Raji (cell line): Measurements from ENCODE around the gene ACTN3.

Source experiments
- POLR2A ChIP-seq: IDR thresholded peaks from 2 replicates; pipeline ENCODE4 v1.6.1; 2011; ENCODE audit warnings: low read depth, low read length, control low read depth; ENCODE audit not compliant: insufficient read depth

Gene ACTN3

DNA sequence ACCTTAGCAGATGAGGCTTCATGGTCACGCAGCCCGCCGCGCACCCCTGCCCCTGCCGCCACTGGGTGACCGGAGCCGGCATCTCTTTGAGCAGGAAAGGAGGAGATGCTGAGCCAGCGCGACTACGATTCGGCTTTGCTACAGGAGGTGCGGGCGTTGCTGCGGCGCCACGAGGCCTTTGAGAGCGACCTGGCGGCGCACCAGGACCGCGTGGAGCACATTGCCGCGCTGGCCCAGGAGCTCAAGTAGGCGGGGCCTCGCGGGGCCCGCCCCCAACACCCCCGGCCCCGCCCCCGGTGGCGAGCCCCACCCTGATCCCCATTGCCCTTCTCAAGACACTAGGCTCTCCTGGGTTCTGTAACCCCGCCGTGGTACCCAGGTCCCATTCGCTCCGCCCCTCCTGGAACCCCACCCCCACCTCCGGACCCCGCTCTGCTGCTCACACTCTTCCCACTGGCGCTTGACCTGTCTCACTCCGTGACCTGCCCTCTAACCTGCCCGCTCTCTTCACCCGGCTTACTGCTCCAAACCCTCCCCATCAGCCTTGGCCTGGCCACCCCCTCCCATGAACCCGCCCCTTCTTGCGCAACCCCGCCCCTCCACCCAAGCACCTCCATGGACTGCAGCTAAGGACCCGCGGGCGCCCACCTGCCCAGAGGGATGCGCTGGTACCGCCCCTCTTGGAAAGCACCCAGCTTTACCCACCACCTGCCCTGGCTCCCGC lies 12.6 kb downstream of the ACTN3 start:
- no peak for TF ChIP-seq POLR2A

DNA sequence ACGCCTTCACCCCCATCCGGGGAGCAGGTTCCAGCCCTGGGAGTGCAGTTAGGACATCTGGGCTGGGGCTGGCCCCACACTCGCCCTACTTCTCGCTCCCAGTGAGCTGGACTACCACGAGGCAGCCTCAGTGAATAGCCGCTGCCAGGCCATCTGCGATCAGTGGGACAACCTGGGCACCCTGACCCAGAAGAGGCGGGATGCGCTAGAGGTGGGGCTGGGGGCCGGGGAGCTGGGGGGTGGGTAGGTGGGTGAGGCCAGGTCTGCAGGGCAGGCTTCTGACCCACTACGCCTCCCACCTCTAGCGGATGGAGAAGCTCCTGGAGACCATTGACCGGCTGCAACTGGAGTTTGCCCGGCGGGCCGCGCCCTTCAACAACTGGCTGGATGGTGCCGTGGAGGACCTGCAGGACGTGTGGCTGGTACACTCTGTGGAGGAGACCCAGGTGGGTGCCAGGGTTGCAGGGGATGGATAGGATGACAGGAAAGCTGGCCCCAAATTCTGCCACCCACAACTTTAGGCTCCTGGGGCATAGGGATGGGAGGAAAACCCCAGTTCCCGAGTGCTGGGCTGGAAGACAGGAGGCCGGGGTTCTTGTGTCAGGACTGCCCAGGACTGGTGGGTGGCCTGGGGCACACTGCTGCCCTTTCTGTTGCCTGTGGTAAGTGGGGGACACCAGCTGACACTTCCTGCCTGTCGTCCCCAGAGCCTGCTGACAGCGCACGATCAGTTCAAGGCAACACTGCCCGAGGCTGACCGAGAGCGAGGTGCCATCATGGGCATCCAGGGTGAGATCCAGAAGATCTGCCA lies 13.4 kb downstream of the ACTN3 start:
- TF ChIP-seq POLR2A = no peak

DNA sequence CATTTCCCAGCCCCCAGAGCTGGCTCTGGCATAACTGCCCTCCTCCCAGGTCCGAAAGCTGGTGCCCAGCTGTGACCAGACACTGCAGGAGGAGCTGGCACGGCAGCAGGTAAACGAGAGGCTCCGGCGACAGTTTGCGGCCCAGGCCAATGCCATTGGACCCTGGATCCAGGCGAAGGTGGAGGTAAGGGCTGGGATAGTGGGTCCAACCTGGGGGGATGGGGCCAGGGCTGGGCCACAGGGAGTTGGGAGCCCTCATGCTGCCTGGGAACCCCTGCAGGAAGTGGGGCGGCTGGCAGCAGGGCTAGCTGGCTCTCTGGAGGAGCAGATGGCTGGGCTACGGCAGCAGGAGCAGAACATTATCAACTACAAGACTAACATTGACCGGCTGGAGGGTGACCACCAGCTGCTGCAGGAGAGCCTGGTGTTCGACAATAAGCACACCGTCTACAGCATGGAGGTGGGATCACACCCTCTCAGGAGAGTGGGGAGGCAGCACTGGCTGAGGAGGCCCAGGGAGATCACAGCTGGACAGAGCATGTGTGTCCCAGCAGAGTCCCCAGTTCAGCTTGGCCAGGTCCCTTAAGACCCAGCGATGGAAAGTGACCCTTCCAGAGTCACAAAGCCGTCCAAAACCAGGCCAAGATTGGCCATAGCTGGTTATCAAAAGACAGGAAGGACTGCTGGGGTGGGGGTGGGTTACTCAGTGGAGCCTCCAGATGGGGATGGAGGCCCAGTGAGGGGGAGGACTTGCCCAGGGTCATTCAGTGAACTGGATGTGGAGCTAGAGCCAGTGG lies 14.7 kb downstream of the ACTN3 start:
- no peak for TF ChIP-seq POLR2A

DNA sequence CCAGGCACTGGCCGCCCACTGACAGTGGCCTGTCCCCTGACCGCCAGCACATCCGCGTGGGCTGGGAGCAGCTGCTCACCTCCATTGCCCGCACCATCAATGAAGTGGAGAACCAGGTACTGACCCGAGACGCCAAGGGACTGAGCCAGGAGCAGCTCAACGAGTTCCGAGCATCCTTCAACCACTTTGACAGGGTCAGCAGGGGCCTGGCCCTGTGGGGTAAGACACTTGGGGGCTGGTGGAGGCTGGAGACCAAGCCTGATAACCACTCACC lies 15.2 kb downstream of the ACTN3 start:
- TF ChIP-seq POLR2A = no peak

DNA sequence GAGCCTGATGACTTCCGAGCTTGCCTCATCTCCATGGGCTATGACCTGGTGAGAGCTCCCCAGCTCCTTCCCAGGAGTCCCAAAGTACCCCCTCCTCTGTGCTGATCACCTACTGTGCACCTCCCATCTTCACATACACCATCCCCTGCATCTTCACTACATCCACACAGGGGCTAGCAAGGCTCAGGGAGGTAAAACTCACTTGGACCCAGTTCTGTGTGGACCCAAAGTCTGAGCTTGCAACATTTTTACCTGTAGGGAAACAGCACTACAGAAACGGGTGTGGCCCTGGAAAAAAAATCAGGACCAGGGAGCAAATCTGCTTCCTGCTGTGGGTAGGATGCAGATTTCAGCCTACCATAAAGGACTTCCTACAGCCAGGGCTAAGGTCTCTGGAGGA lies 15.6 kb downstream of the ACTN3 start:
- TF ChIP-seq POLR2A = no peak

DNA sequence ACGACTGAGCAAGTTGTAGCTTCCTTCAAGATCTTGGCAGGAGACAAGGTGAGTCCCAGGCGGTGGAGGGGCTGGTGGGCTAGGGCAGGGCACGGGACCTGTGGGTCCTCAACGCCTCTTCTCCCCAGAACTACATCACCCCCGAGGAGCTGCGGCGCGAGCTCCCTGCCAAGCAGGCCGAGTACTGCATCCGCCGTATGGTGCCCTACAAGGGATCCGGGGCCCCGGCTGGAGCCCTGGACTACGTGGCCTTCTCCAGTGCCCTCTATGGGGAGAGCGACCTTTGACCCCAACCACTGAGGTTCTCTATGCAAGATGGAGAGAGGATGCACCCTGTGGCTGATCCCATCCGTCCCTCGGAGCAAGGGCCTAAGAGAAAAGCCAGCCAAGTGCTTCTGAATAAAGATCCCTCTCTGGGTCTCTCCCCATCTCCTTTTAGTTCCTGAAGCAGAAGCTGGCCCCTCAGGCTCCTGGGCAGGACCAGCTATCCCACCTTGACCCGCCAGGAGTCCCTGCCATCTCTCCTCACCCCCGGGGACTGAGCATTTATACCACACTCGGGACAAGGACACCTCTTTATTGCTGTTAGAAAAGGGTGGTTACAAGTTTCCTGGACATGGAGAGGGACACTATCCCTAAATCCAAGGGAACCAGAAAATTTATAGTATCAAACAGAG lies 16.3 kb downstream of the ACTN3 start:
- no peak for TF ChIP-seq POLR2A

DNA sequence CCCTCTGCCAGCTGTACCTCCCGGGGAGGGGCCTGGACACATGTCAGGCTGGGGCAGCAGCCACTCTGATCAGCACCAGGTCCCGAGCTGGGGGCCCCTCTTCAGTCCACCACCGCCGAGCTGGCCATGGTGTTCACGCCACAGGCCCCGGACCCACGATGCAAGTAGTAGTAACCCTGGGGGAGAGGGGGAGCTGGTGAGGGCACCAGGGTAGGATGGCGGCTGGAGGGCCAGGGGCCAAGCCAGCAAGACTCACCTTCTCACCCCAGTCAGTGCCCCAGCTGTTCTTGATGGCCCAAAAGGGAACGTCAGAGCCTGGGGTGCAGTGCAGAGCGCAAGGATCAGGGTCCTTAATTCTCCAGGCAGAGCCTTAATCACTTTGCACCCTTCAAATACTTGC lies 17.1 kb downstream of the ACTN3 start:
- no peak for TF ChIP-seq POLR2A

DNA sequence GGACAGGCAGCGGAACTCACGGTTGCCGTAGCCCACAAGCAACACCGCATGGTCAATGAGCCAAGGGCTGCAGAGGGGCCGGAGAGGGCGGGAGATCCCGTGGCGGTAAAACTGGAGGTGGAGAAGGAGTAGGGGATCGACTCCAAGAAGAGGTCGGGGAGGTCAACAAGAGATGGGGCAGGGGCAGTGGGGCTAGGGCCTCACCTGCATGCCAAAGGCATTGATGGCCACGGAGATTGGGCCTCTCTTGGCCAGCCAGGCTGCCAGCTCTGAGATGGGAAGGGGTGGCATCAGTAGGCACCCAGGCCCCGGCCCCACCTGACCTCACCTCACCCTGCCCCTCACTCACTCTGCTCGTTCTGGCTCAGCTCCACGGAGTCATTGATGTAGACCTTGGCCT lies 17.8 kb downstream of the ACTN3 start:
- no peak for TF ChIP-seq POLR2A

DNA sequence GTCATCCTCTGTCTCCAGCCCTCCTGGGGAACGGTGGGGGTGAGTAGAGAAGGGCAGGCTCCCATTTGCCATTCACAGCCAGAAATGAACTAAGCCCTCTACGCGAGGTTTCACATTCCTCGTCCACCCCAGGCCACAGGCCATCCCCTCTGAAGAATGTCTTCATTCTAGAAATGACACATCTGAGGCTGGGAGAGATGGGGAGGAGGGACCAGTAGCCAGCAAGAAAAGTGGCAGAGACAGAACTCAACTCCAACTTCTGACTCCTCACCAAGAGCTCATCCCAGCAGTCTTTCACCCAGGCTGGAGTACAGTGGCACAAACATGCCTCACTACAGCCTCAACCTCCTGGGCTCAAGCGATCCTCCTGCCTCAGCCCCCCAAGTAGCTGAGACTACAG lies 18.3 kb downstream of the ACTN3 start:
- TF ChIP-seq POLR2A = no peak

DNA sequence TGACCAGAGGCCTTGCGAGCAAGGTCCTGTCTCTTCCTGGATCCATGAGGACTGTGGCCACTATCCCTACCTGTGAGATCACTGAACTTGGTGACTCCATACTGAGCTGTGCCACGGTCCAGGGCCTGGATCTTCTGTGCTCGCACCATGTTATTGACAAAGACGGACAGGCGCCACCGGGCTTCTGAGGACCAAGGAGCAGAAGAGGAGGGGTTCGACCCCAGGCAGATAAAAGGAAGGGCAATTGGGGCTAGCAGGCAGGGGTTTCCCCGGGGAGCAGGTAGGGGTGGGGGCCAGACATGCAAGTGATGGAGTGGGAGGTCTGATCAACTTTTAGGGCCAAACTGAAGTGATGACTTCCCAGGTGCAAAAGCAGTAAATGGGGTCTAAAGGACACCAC lies 19.5 kb downstream of the ACTN3 start:
- no peak for TF ChIP-seq POLR2A

DNA sequence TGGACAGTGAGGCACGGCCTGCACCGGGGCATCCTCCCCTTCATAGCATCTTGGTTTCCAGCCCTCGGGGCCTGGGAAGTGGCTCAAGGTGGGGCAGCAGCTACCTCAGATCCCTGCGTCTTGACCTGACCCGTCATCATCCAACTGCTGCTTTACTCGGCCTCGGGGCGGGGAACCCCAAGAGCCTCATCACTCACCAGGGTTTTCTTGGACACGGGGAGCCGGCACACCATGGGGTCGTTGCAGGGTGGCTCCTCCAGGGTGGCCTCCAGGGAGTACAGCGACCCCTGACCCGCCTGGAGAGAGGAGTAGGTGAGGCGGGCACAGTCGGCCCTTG lies 21.1 kb downstream of the ACTN3 start:
- no peak for TF ChIP-seq POLR2A

DNA sequence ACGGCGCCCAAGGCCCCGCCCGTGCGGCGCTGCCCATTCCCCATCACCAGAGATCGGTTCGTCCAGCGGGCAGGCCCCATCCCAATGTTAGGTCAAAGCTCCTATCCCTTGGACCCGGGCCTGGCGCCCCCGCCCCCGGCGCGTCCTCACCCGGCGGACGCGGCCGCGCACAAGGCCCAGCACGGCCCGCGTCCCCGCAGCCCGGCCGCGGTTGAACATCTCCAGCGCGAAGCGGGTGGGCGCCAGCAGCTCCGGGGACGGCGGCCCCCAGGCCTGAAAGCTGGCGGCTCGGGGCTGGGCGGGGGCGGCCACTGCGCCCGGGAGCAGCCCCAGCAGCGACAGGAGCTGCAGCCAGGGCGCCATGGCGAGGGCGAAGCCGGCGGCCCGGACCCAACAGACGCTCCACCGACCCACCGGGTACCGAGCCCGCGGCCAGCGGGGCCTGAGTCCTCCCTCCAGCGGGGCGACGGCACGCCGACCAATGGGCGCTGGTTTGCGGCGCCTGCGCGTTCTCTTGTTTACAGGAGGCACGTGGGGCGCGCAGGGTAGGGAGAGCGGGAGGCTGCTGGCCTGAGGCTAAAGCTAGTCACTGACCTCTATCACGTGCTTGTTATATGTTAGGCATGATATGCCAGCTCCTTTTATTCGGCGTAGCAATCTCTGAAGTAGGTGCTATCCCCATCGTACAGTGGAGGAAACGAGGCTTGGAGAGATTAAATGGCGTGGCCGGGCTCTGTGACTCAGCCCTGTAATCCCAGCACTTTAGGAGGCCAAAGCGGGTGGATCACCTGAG lies 21.6 kb downstream of the ACTN3 start, which contains the start of gene CTSF:
CTSF (minus strand) TSS at position 483 of the 793 bp plus-strand sequence; CDS start at position 363, 120 bp downstream.
- no peak for TF ChIP-seq POLR2A

DNA sequence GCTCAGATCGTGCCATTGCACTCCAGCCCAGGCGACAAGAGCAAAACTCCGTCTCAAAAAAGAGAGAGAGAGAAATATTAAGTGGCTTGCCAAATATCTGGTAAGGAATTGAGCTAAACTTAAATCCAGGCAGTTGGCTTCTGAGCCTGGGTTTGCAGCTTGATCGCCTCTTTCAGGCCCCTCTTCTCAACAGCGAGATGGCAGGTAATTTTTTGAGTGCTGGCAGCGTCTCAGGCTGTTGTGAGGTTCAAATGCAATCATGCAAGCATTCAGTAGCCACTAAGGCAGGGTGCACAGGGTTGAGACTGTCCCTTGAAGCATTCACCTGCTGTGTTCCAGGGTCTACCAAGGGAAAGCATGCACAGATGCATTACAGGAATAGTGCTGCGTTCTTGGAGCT lies 22.4 kb downstream of the ACTN3 start:
- TF ChIP-seq POLR2A = no peak

DNA sequence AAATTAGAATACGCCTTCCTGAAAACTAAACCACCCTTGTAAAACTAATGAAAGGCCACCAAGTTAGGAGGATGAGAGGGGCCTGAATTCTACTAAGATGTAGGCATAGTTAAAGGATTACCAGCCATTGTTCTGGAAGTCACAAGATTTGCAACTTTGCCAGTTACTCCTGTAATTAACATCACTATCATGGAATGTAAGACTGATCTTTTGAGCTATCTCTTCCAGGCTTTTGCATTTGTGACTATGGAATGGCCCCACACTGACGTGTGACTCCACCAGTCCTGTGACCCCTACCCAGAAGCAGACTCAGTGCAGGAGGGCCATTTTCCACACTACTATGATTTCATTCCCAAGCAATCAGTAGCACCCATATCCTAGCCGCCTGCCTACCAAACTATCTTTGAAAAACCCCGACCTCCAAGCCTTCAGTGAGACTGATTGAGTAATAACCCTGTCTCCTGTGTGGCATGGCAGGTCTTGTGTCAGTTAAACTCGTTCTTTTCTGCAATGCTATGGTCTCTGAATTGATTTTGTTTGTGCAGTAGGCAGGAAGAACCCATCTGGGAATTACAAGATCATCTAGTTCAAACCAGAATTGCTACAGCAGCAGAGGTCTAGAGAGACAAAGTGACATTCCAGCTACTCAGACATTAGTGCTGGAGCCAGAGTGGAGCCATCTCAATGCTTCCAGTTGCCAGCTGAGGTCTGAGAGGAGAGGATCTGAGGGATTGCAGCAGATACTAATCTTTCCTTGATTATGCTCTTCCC lies 23.6 kb downstream of the ACTN3 start:
- no peak for TF ChIP-seq POLR2A

DNA sequence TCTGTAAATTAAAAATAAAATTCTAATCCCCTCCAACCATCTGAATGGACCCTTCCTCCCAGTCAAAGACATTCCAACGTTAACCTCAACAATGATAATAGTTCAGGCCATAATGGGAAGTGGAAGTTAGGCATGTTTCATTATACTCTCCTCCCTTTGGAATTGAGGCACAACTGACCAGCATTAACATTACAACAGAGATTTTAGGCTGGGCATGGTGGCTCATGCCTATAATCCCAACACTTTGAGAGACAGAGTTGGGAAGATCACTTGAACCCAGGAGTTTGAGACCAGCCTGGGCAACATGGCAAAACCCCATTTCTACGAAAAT lies 24.1 kb downstream of the ACTN3 start:
- TF ChIP-seq POLR2A = no peak
